Body of pancreas (tissue), 4 donors: ENCODE measurements around the gene ADORA1.

Experiments
- CTCF ChIP-seq, 7 experiments: fragments of 450-650 bp in 4 of 7; fragments of 200-600 bp in 3 of 7; sonication (generic) in 3 of 7; IDR thresholded peaks; one replicate each; pipeline ENCODE4 v1.5.1; 2016 to 2019; ENCODE audit warnings: antibody characterized with exemption in 7 of 7
- POLR2A ChIP-seq, 3 donors: fragments of 450-650 bp; IDR thresholded peaks; one replicate each; pipeline ENCODE4 v1.6.1; 2016; ENCODE audit warnings: antibody characterized with exemption in 3 of 3, mild to moderate bottlenecking in 2 of 3

DNA sequence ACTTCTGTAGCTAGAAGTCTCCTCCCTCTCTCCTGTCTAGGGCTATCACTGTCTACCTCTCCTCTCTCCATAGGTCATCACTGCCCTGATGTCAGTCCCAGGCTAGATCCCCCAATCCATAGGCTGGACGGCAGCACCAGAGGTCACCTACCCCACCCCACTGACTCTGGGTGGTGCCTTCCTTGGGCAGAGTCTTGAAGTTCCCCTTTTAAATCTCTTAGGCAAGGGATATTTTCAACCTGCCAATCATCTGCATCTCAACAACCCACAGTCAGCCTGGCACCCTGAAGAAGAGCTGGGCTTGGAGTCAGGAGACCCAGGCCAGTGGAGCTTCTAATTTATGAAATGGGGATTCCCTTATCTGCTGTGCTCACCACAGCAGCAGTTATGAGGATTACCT lies 34.9 kb downstream of the ADORA1 start:
- TF ChIP-seq CTCF (IDR thresholded peaks at IDR 0.05) (no peak), POLR2A (IDR thresholded peaks at IDR 0.05) (no peak)
